Skin epidermis (tissue), 12 donors: Measurements from ENCODE around the gene PYGO2.

Source experiments
- H3K27ac ChIP-seq, 21 experiments: fragments of 200-600 bp; sonication (generic) in 11 of 21; one replicate each; pipeline ENCODE4 v1.5.0; 2020; ENCODE audit warnings: mild to moderate bottlenecking in 3 of 21, inconsistent platforms in 2 of 21, moderate library complexity in 2 of 21
- H3K4me3 ChIP-seq, 7 experiments: fragments of 200-600 bp; sonication (generic) in 2 of 7; one replicate each; pipeline ENCODE4 v1.5.0; 2020; ENCODE audit warnings: inconsistent platforms in 2 of 7, mild to moderate bottlenecking in 2 of 7, moderate library complexity in 1 of 7

The PYGO2 gene

GRCh38 chr1:154952664-154953063 is 8.9 kb downstream of the PYGO2 start:
- peak overlapping the region in 3 of 7 experiments; percentile 2 to 22 (median 2) for H3K4me3 ChIP-seq
- H3K27ac ChIP-seq = peak overlapping the region in 10 of 21 experiments; percentile 6 to 94 (median 70)

- Histone ChIP-seq H3K27ac (peak overlapping the region in 11 of 21 experiments; percentile 6 to 94 (median 62)), H3K4me3 (peak overlapping the region in 2 of 7 experiments; percentile 2 to 22)
Measured at GRCh38 chr1:154951901-154952657, 9.5 kb downstream of the PYGO2 start.

GRCh38 chr1:154948079-154948478 is 13.5 kb downstream of the PYGO2 start:
- H3K27ac ChIP-seq = no peak overlapping the region
- no peak overlapping the region for H3K4me3 ChIP-seq

- Histone ChIP-seq H3K4me3 (no peak overlapping the region), H3K27ac (no peak overlapping the region)
Measured at GRCh38 chr1:154945962-154946850, 15.4 kb downstream of the PYGO2 start.

DNA sequence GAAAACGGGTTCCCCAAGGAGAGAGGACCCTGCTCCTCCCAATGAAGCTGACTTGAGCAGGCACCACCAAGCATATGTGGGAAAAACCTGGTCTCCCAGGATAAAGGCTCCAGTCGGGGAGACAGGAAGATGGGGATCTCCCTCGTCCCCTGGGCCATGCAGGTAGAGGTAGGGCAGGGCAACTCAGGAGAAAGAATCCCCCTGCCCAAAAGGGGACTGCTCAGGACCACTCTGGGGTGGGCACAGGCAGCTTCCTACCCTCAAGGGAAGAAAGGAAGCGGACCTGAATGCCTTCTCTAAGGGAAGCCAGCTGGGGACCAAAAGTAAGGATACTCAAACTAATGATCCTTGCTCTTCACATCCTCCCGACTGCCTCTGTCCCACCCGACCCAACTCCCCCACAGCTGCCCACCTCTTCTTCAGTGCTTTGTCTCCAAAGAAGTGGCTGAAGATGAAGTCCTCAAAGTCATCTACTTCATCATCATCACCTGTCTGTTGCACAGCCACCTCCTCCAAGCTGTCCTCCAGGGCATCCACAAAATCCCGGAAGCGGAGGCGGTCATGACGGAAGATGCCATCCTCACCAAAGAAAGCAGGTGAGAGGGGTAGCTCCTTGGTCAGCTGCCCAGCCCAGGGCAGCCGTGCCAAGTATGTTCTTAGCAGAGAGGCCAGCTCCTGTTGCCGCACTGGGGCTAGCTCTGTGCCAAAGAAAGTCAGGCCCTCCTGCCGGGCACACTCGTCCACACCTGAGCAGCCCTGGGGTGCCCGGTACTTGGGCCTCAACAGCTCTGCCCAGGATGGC is 16.2 kb downstream of the PYGO2 start:
- Histone ChIP-seq H3K27ac (peak overlapping the region in 3 of 21 experiments; percentile 6 to 47 (median 27)), H3K4me3 (no peak overlapping the region)

GRCh38 chr1:154944401-154945159 is 17.0 kb downstream of the PYGO2 start:
- Histone ChIP-seq H3K4me3 (no peak overlapping the region), H3K27ac (peak overlapping the region in 13 of 21 experiments; percentile 6 to 99 (median 62))

DNA sequence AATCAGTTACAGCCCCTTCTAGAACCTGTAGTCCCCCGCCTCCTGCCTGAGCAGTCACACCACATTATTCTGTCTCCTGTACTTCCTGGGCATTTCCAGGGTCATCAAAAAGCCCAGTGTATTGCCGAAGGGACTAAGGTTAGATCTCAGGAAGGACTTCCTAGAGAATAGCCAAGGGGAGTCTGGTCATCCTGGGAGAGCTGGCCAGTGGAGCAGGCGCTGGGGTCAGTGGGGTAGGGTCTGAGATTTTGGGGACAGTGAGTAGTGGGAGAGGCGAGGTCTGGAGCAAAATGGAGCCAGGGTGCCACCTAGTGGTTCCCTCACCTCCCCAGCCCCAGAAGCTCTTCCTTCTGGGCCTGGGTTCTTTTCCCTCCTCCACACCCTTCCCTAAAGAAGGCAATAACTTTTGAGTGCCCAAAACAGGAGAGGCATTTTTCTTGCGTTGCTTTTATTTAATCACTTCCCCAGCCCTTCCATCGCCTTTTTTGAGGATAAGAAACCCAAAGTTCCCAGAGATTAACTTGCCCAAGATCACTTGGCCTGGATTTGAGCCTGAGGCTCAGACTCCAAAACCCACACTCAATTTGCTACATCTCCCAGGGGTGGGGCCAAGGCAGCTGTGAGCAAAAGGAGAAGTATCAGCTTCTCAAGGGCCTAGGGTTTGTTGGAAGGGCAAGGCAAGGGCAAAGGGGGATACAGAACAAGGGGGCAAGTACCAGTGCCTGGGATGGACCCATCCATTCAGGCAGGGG is 17.8 kb downstream of the PYGO2 start:
- H3K27ac ChIP-seq = peak overlapping the region in 16 of 21 experiments; percentile 10 to 100 (median 66)

DNA sequence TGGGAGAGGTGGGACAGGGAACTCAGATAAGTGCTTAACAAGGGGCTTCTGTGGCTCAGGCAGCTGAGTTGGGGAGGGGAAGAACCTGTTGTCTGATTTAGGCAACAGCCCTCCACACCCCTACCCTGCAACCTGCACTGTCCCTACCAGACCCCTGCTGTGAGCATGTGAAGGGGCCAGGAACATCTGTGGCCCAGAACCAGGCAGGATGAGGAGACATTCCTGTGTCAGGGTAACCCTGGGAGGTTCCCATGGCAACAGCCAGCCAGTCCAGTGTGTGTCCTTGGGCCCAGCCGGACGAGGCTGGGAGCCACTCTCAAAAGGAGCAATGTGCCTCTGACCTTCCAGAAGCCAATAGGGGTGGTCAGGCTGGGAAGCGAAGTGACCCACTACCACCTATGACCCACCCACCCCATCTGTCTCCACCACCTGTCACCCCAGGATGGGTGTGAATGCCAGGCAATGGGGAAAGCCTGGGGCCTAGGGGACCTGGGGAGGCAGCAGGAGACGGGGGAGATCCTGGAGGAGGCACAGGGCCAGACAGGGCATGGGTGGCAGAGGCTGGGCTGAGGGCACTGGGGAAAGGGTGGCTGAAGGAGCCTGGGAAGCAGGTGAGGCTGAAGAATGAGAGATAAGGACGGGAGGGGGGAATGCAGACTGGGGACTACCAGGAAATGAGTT is 20.1 kb downstream of the PYGO2 start:
- H3K27ac ChIP-seq = peak overlapping the region in 20 of 21 experiments; percentile 43 to 100 (median 76)

More for the DNA sequence above, 17.8 kb downstream of the PYGO2 start:
- no peak overlapping the region for H3K4me3 ChIP-seq

GRCh38 chr1:154940651-154941194 is 20.9 kb downstream of the PYGO2 start:
- Histone ChIP-seq H3K27ac (peak overlapping the region in 18 of 21 experiments; percentile 18 to 100 (median 78)), H3K4me3 (no peak overlapping the region)

More for the DNA sequence above, 20.1 kb downstream of the PYGO2 start:
- H3K4me3 ChIP-seq = no peak overlapping the region

- peak overlapping the region in 16 of 21 experiments; percentile 28 to 100 (median 89) for H3K27ac ChIP-seq
- no peak overlapping the region for H3K4me3 ChIP-seq
Measured at GRCh38 chr1:154940213-154940560, 21.4 kb downstream of the PYGO2 start.

DNA sequence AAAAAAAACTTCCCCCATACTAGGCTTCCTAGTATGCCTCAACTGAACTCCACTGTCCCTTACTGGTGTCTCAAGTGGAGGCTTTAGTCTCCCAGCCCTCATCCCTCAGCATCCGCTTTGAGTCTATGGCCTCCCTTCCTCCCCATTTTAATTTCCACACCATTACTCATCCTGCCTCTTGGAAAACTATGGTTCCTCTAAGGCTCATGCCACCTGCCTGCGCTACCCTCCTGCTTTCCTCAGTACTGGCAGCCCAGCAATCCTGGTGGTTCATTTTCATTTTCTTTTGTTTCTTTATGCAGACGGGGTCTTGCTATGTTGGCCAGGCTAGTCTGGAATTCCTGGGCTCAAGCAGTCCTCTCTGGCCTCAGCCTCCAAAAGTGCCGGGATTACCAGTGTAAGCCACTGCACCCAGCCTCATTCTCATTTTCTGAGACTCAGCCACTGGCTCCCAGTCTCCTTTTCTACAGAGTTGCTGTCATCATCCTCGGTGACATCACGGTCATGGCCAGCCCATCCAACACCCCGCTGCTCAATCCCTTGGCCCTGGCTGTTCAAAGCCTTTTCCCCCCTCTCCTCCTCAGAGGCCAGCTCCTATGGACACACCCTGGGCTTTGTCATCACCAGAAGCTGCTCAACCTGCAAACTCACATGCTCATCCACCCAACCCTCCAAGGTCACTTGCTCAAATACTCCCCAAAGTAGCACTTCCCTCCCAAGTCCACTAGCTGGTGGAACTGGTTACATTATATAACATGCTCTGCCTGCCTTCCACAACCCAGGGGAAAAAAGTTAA is 22.8 kb downstream of the PYGO2 start:
- Histone ChIP-seq H3K27ac (peak overlapping the region in 20 of 21 experiments; percentile 95 to 100 (median 98)), H3K4me3 (no peak overlapping the region)

DNA sequence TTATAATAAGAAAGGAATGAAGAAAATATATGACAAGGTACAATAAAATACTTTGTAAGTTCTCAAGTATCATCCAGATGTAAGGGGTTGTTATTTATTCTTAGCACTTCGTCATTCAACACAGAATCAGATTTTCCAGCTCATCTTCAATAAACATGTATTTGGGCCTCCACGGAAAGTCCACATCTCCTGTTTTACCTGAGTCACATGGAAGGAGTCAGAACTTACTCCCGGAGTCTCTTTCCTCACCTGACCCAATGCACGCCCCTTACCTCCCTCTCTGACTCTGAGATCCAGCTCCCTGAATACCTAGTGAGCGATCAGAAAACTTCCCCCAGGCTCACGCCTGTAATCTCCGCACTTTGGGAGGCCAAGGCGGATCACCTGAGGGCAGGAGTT is 23.6 kb downstream of the PYGO2 start:
- H3K4me3 ChIP-seq = peak overlapping the region in 4 of 7 experiments; percentile 37 to 69 (median 64)
- H3K27ac ChIP-seq = peak overlapping the region; percentile 75 to 100 (median 98)

- Histone ChIP-seq H3K4me3 (peak overlapping the region; percentile 37 to 75 (median 60)), H3K27ac (peak overlapping the region; percentile 75 to 100 (median 98))
Measured at GRCh38 chr1:154937085-154937987, 24.2 kb downstream of the PYGO2 start.

- Histone ChIP-seq H3K27ac (peak within 1 kb of the TSS; percentile 75 to 100 (median 98)), H3K4me3 (peak within 1 kb of the TSS; percentile 37 to 75 (median 60))
Measured at GRCh38 chr1:154936555-154937084, 25.0 kb downstream of the PYGO2 start, which contains the start of gene PMVK. Gene PMVK (minus strand): TSS chr1:154936719. CDS start chr1:154936685, 34 bp downstream.
